GM18499 (cell line): Measurements from ENCODE around the gene PRPS1.

Source experiments
- ATAC-seq: cut with Tn5 transposase; IDR thresholded peaks from one replicate; pipeline ENCODE4 v1.9.1; 2021; ENCODE audit warnings: moderate number of reproducible peaks; ENCODE audit not compliant: insufficient read depth, unreplicated experiment

Gene PRPS1

DNA sequence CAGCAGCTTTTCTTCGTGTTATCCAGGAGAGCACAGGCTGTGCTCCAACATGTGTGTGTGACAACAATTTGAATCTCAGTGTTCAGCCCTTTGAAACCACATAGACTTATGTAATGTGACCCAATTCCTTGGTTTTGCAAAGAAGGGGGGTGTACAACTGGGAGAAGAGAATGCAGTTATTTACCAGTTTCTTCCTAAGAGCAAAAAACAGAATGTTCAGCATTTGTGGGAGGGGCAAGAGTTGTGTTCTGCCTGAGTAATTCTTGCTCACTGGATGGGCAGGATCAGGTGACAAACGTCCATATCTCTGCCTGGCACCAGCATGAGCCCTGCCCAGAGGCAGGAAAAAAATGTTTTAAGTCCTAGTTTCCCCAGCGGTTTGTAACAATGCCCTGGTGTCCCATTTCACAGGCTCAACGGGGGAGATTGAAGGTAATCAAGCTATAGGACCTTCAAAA lies 72.0 kb downstream of the PRPS1 start:
- no peak for ATAC-seq
